HG03064 (cell line): ENCODE data around the gene LCN2.

Source experiments
- ATAC-seq: cut with Tn5 transposase; IDR thresholded peaks from one replicate; pipeline ENCODE4 v1.9.1; 2021; ENCODE audit warnings: low read depth; ENCODE audit not compliant: unreplicated experiment

LCN2 gene

GRCh38 chr9:128146591-128147120, 2.6 kb upstream of the LCN2 start:
- ATAC-seq = no peak

GRCh38 chr9:128148509-128149000, 698 bp upstream of the LCN2 start:
- ATAC-seq = no peak

- no peak for ATAC-seq
Measured at GRCh38 chr9:128149951-128150593, 819 bp downstream of the LCN2 start.

- ATAC-seq = no peak
Measured at GRCh38 chr9:128150594-128151308, 1.5 kb downstream of the LCN2 start.

GRCh38 chr9:128151309-128152132, 2.3 kb downstream of the LCN2 start:
- ATAC-seq = no peak

- no peak for ATAC-seq
Measured at GRCh38 chr9:128152133-128153059, 3.1 kb downstream of the LCN2 start.

GRCh38 chr9:128153060-128153946, 4.0 kb downstream of the LCN2 start:
- no peak for ATAC-seq

GRCh38 chr9:128153947-128154695, 4.9 kb downstream of the LCN2 start:
- no peak for ATAC-seq

- ATAC-seq = no peak
Measured at GRCh38 chr9:128155736-128156500, 6.7 kb downstream of the LCN2 start.

GRCh38 chr9:128159522-128159783, 10.2 kb downstream of the LCN2 start:
- ATAC-seq = no peak

- no peak for ATAC-seq
Measured at GRCh38 chr9:128159784-128160602, 10.7 kb downstream of the LCN2 start, which contains the start of gene BBLN. Gene BBLN (plus strand): TSS chr9:128160265. CDS start chr9:128160408, 143 bp downstream.

- ATAC-seq = no peak
Measured at GRCh38 chr9:128160603-128160987, 11.3 kb downstream of the LCN2 start.

GRCh38 chr9:128161215-128161902, 12.1 kb downstream of the LCN2 start:
- ATAC-seq = no peak

GRCh38 chr9:128162215-128163026, 13.2 kb downstream of the LCN2 start:
- no peak for ATAC-seq

GRCh38 chr9:128163027-128163515, 13.8 kb downstream of the LCN2 start:
- ATAC-seq = no peak
